Keratinocyte (primary cell): ENCODE measurements around the gene NGRN. TPM values are rescaled to one million over a fixed set of nuclear protein-coding genes. Genes with fewer than 3 reads are reported as not detected.

Experiments
- DNase-seq: peaks from one replicate; pipeline ENCODE4 v3.0.0-alpha.2; 2011; ENCODE audit warnings: low read depth, missing footprints, low spot score
- FAIRE-seq: peaks from 2 replicates; lab custom pipeline; 2011; peaks lifted over from hg19 to GRCh38; lab: Jason Lieb, UNC
- H2AFZ ChIP-seq: 2 replicates; pipeline ENCODE4 v1.6.0; 2012; ENCODE audit warnings: low read length, control low read depth, inconsistent platforms; ENCODE audit not compliant: control insufficient read depth
- H3K27ac ChIP-seq: 2 replicates; pipeline ENCODE4 v1.5.1; 2011; ENCODE audit warnings: low read length; ENCODE audit not compliant: control insufficient read depth, insufficient read depth
- H3K27me3 ChIP-seq: 3 replicates; pipeline ENCODE4 v1.6.0; 2011; ENCODE audit warnings: low read length; ENCODE audit not compliant: control insufficient read depth, insufficient read depth; ENCODE audit errors: extremely low read depth
- H3K36me3 ChIP-seq, 2 experiments: 2 replicates in 1 of 2; 3 replicates in 1 of 2; pipeline ENCODE4 v1.5.1; 2011; ENCODE audit warnings: low read length in 2 of 2, mild to moderate bottlenecking in 1 of 2; ENCODE audit not compliant: control insufficient read depth in 2 of 2, insufficient read depth in 2 of 2; ENCODE audit errors: extremely low read depth in 1 of 2
- H3K4me1 ChIP-seq: 3 replicates; pipeline ENCODE4 v1.5.1; 2011; ENCODE audit warnings: low read length; ENCODE audit not compliant: control insufficient read depth, insufficient read depth; ENCODE audit errors: extremely low read depth
- H3K4me2 ChIP-seq: 3 replicates; pipeline ENCODE4 v1.6.0; 2011; ENCODE audit warnings: low read depth, low read length; ENCODE audit not compliant: control insufficient read depth, insufficient read depth; ENCODE audit errors: extremely low read depth
- H3K4me3 ChIP-seq, 3 experiments: fragments of 200-600 bp in 1 of 3; sonication (generic) in 1 of 3; 2 replicates in 2 of 3; 3 replicates in 1 of 3; pipeline ENCODE4 v1.5.1; 2011 to 2016; ENCODE audit warnings: low read length in 3 of 3, mild to moderate bottlenecking in 3 of 3, control low read depth in 2 of 3, inconsistent platforms in 1 of 3, low read depth in 1 of 3, mixed read lengths in 1 of 3, mixed run types in 1 of 3, moderate library complexity in 1 of 3; ENCODE audit not compliant: control insufficient read depth in 2 of 3, insufficient read depth in 2 of 3; ENCODE audit errors: extremely low read depth in 1 of 3
- H3K79me2 ChIP-seq: 2 replicates; pipeline ENCODE4 v1.6.0; 2012; ENCODE audit warnings: low read length; ENCODE audit not compliant: control insufficient read depth, insufficient read depth
- H3K9ac ChIP-seq: 3 replicates; pipeline ENCODE4 v1.6.0; 2011; ENCODE audit warnings: low read length; ENCODE audit not compliant: control insufficient read depth, insufficient read depth; ENCODE audit errors: extremely low read depth
- H3K9me1 ChIP-seq: 3 replicates; pipeline ENCODE4 v1.6.0; 2011; ENCODE audit warnings: low read length; ENCODE audit not compliant: control insufficient read depth, insufficient read depth; ENCODE audit errors: extremely low read depth
- H3K9me3 ChIP-seq: 2 replicates; pipeline ENCODE4 v1.5.1; 2012; ENCODE audit warnings: low read depth, low read length; ENCODE audit not compliant: control insufficient read depth
- H4K20me1 ChIP-seq: 3 replicates; pipeline ENCODE4 v1.6.0; 2011; ENCODE audit warnings: low read length; ENCODE audit not compliant: control insufficient read depth, insufficient read depth; ENCODE audit errors: extremely low read depth
- CTCF ChIP-seq, 3 experiments: IDR thresholded peaks in 1 of 3; conservative IDR thresholded peaks in 1 of 3; optimal IDR thresholded peaks in 1 of 3; 2 replicates in 2 of 3; 3 replicates in 1 of 3; pipeline versions ENCODE3 to v1.5.1; 2011; ENCODE audit warnings: low read length in 3 of 3, mild to moderate bottlenecking in 3 of 3, moderate library complexity in 2 of 3, control low read depth in 1 of 3, inconsistent platforms in 1 of 3; ENCODE audit not compliant: insufficient read depth in 2 of 3; ENCODE audit errors: extremely low read depth in 1 of 3
- EZH2 ChIP-seq: IDR thresholded peaks from one replicate; pipeline ENCODE4 v1.6.1; 2012; ENCODE audit warnings: inconsistent platforms, mild to moderate bottlenecking, low read length, moderate library complexity
- dilution Hi-C: fragments of 300-500 bp; cut with MboI; formaldehyde crosslinking; loops from one replicate; pipeline ENCODE4 v1.7.0; 2020; ENCODE audit warnings: low sequenced_read_pairs; ENCODE audit not compliant: extremely low pct_ligation_motif_present
- polyA plus RNA-seq, 5 experiments: library from polyadenylated mRNA; depleted of rRNA in 3 of 5; stranded (reverse) in 3 of 5; stranded (forward) in 1 of 5; unstranded in 1 of 5; fragments of >200 nt; gene quantifications; 1 replicate in 1 of 5; 2 replicates in 3 of 5; 3 replicates in 1 of 5; pipeline versions ENCODE4 v1.2.1 to v1.2.3, GENCODE V29; 2011 to 2012; ENCODE audit warnings: missing spikeins in 2 of 5, low read depth in 1 of 5, low replicate concordance in 1 of 5

NGRN gene
- polyA plus RNA-seq, 1 donor (not counting 4 experiments of a cell fraction or from before 2014, with no cell fraction given): 54.9 TPM

- no peak for FAIRE-seq
- Histone ChIP-seq H3K36me3 (no peaks in the 10 kb centered on the region), H2AFZ (no peak overlapping the region), H3K9me3 (no peaks in the 10 kb centered on the region), H3K4me1 (no peaks in the 10 kb centered on the region), H3K79me2 (no peaks in the 10 kb centered on the region), H3K9ac (no peak overlapping the region), H4K20me1 (no peaks in the 10 kb centered on the region), H3K4me3 (peak overlapping the region in 1 of 3 experiments; percentile 68), H3K27ac (no peak overlapping the region), H3K4me2 (peak overlapping the region; percentile 89), H3K27me3 (no peaks in the 10 kb centered on the region), H3K9me1 (no peaks in the 10 kb centered on the region)
- TF ChIP-seq CTCF (optimal IDR thresholded peaks at IDR 0.05 in 1 of 3, IDR thresholded peaks at IDR 0.05 in 1 of 3, conservative IDR thresholded peaks at IDR 0.05 in 1 of 3; ENCODE audit: extremely low read depth in 1 of 3, insufficient read depth in 2 of 3, low read length in 3 of 3): no peak
- no peak for TF ChIP-seq EZH2
- no peak for DNase-seq
- dilution Hi-C loops: no loop called here
Measured at GRCh38 chr15:90248789-90249202, 16.7 kb upstream of the NGRN start.

GRCh38 chr15:90249203-90249863 is 16.1 kb upstream of the NGRN start, which contains the start of gene TTLL13:
TTLL13 (plus strand) TSS chr15:90249556; CDS start chr15:90250631, 1,075 bp downstream.
- Histone ChIP-seq H3K4me2 (peak within 1 kb of the TSS; percentile 89), H3K9me1 (no peaks in the 10 kb centered on the region), H3K9ac (peak within 1 kb of the TSS; percentile 71), H3K4me1 (no peaks in the 10 kb centered on the region), H4K20me1 (no peaks in the 10 kb centered on the region), H3K36me3 (no peaks in the 10 kb centered on the region), H2AFZ (peak within 1 kb of the TSS; percentile 90), H3K9me3 (no peaks in the 10 kb centered on the region), H3K4me3 (peak within 1 kb of the TSS; percentile 48 to 68 (median 65)), H3K79me2 (no peaks in the 10 kb centered on the region), H3K27me3 (no peaks in the 10 kb centered on the region), H3K27ac (no peak within 1 kb of the TSS)
- TF ChIP-seq EZH2: no peak
- TF ChIP-seq CTCF (optimal IDR thresholded peaks at IDR 0.05 in 1 of 3, IDR thresholded peaks at IDR 0.05 in 1 of 3, conservative IDR thresholded peaks at IDR 0.05 in 1 of 3; ENCODE audit: extremely low read depth in 1 of 3, insufficient read depth in 2 of 3, low read length in 3 of 3): no peak
- dilution Hi-C loops: no loop called here
- no peak for FAIRE-seq
- DNase-seq: no peak
